Tongue (tissue), 2 donors: Measurements from ENCODE around the gene SDK2. TPM values are rescaled to one million over a fixed set of nuclear protein-coding genes. Genes with fewer than 3 reads are reported as not detected.
"Not testable (repeated sequence)": the region's sequence is repeated elsewhere in the genome, so short reads cannot be mapped to it uniquely, and the experiment has no call there.

Experiments used
- DNase-seq: peaks from one replicate; pipeline ENCODE4 v3.0.0-alpha.2; 2015
- total RNA-seq: library from RNA; depleted of rRNA; stranded (reverse); fragments of >200 nt; gene quantifications from one replicate; pipeline ENCODE4 v1.2.3, GENCODE V29; 2014

SDK2 gene
- total RNA-seq, 1 donor from 2014 or later = 12.7 TPM

GRCh38 chr17:73318427-73318813 is 325.8 kb downstream of the SDK2 start:
- DNase-seq = no peak

- DNase-seq = no peak
Observed at GRCh38 chr17:73317513-73318426, 326.5 kb downstream of the SDK2 start.

- DNase-seq = no peak
Observed at GRCh38 chr17:73316919-73317505, 327.2 kb downstream of the SDK2 start.

GRCh38 chr17:73315471-73315870 is 328.8 kb downstream of the SDK2 start:
- peak; percentile 79 for DNase-seq

- no peak for DNase-seq
Observed at GRCh38 chr17:73313526-73314127, 330.6 kb downstream of the SDK2 start.

GRCh38 chr17:73312887-73313286 is 331.4 kb downstream of the SDK2 start:
- DNase-seq = not testable (repeated sequence)

GRCh38 chr17:73311781-73312641 is 332.2 kb downstream of the SDK2 start, which contains the start of gene CDC42EP4:
TSS of gene CDC42EP4 (minus strand) at chr17:73312001. CDS start at chr17:73286500, 25,501 bp downstream.
- peak; percentile 97 for DNase-seq

GRCh38 chr17:73311428-73311780 is 332.8 kb downstream of the SDK2 start:
- DNase-seq = no peak

GRCh38 chr17:73309727-73310596 is 334.3 kb downstream of the SDK2 start:
- peak; percentile 67 for DNase-seq

GRCh38 chr17:73308959-73309358 is 335.3 kb downstream of the SDK2 start:
- DNase-seq = not testable (repeated sequence)

GRCh38 chr17:73308017-73308823 is 336.0 kb downstream of the SDK2 start:
- no peak for DNase-seq

GRCh38 chr17:73307130-73307529 is 337.1 kb downstream of the SDK2 start:
- DNase-seq = peak; percentile 81

- no peak for DNase-seq
Observed at GRCh38 chr17:73305845-73306836, 338.1 kb downstream of the SDK2 start.

- DNase-seq = peak; percentile 72
Observed at GRCh38 chr17:73304971-73305812, 339.1 kb downstream of the SDK2 start.

GRCh38 chr17:73304438-73304837 is 339.8 kb downstream of the SDK2 start:
- DNase-seq = no peak

- no peak for DNase-seq
Observed at GRCh38 chr17:73302189-73302588, 342.1 kb downstream of the SDK2 start.

- DNase-seq = no peak
Observed at GRCh38 chr17:73301369-73301768, 342.9 kb downstream of the SDK2 start.

- DNase-seq = no peak
Observed at GRCh38 chr17:73300392-73300791, 343.9 kb downstream of the SDK2 start.
